Hepatocyte (in vitro differentiated cells): Measurements from ENCODE around the gene PDGFA.

Experiments used
- EZH2 ChIP-seq: fragments of 200-600 bp; sonication (generic); IDR thresholded peaks from 2 replicates; pipeline ENCODE4 v1.6.1; 2016; ENCODE audit warnings: antibody characterized with exemption, mild to moderate bottlenecking, borderline replicate concordance
- TF ChIP-seq, protein P1 (sequence below): fragments of 200-600 bp; sonication (generic); IDR thresholded peaks from 2 replicates; pipeline ENCODE4 v1.5.1; 2016; ENCODE audit warnings: antibody characterized with exemption, mild to moderate bottlenecking; ENCODE audit not compliant: poor library complexity

DNA sequence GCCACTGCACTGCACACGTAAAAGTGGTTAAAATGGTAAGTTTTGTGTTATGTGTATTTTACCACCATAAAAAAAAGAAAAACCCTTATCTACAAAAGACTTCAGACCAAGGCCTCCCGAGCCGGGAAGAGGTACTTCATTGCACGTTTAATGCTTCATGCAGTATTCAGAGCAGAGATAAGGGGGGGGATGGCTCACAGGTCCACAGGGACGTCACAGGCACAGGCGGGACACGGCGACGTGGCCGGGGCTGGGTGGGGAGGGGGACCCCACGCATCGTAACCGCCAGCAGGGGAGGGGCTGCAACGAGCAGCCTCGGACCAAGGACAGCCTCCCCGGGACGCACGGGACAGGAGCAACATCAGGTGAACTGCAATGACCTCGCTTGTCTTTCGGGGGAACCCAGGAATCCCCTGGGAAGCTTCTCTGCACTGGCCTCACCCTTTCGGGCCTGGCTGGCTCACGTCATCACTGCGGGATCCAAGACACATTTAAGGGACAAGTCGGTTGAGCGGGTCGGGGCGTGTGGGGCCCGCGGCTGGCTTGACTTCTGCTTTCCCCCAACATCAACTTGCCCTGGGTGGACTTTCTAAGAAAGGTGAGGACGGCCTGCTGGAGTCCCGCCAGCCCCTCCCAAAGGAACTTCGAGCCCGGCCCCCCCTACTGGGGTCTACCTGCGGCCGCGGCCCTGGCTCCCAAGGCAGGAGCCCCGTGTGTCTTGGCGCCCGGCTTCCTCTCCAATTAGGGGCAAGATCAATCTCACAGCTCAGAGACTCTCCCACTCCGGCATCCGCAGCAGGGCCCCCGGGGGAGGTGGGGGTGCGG, 29.6 kb upstream of the PDGFA start:
- TF ChIP-seq, protein P1, sequence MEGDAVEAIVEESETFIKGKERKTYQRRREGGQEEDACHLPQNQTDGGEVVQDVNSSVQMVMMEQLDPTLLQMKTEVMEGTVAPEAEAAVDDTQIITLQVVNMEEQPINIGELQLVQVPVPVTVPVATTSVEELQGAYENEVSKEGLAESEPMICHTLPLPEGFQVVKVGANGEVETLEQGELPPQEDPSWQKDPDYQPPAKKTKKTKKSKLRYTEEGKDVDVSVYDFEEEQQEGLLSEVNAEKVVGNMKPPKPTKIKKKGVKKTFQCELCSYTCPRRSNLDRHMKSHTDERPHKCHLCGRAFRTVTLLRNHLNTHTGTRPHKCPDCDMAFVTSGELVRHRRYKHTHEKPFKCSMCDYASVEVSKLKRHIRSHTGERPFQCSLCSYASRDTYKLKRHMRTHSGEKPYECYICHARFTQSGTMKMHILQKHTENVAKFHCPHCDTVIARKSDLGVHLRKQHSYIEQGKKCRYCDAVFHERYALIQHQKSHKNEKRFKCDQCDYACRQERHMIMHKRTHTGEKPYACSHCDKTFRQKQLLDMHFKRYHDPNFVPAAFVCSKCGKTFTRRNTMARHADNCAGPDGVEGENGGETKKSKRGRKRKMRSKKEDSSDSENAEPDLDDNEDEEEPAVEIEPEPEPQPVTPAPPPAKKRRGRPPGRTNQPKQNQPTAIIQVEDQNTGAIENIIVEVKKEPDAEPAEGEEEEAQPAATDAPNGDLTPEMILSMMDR = no peak
- TF ChIP-seq EZH2 = no peak
